SK-N-MC (cell line): ENCODE results near the gene CACNA1C.

Experiments
- DNase-seq: peaks from one replicate; pipeline ENCODE4 v3.0.0-alpha.2; 2011; ENCODE audit warnings: low read depth, low spot score
- H3K27ac ChIP-seq: fragments of 200-600 bp; sonication (generic); 2 replicates; pipeline ENCODE4 v1.5.1; 2016; ENCODE audit warnings: mixed run types
- H3K36me3 ChIP-seq: fragments of 200-600 bp; sonication (generic); 2 replicates; pipeline ENCODE4 v1.6.1; 2017; ENCODE audit warnings: antibody characterized with exemption, low read length, mixed read lengths; ENCODE audit not compliant: insufficient read depth
- H3K4me3 ChIP-seq: fragments of 200-600 bp; sonication (generic); 2 replicates; pipeline ENCODE4 v1.5.1; 2016
- H3K9ac ChIP-seq: fragments of 200-600 bp; sonication (generic); 2 replicates; pipeline ENCODE4 v1.8.0; 2017; ENCODE audit warnings: mixed run types, mixed read lengths; ENCODE audit not compliant: insufficient read length
- H3K9me3 ChIP-seq: fragments of 200-600 bp; sonication (generic); 2 replicates; pipeline ENCODE4 v1.6.1; 2017; ENCODE audit warnings: low read depth, mild to moderate bottlenecking, antibody characterized with exemption, low read length, moderate library complexity, mixed read lengths
- EZH2 ChIP-seq: fragments of 200-600 bp; sonication (generic); IDR thresholded peaks from one replicate; pipeline ENCODE4 v1.6.1; 2017; ENCODE audit warnings: antibody characterized with exemption
- FOXP2 ChIP-seq: optimal IDR thresholded peaks from 2 replicates; pipeline ENCODE3; 2011; ENCODE audit warnings: mild to moderate bottlenecking, moderate library complexity; ENCODE audit not compliant: insufficient read depth; ENCODE audit errors: extremely low read length, control extremely low read depth
- POLR2AphosphoS5 ChIP-seq: IDR thresholded peaks from 2 replicates; pipeline ENCODE4 v1.6.1; 2012; ENCODE audit warnings: mild to moderate bottlenecking, low read depth, low read length, borderline replicate concordance

The CACNA1C gene

DNA sequence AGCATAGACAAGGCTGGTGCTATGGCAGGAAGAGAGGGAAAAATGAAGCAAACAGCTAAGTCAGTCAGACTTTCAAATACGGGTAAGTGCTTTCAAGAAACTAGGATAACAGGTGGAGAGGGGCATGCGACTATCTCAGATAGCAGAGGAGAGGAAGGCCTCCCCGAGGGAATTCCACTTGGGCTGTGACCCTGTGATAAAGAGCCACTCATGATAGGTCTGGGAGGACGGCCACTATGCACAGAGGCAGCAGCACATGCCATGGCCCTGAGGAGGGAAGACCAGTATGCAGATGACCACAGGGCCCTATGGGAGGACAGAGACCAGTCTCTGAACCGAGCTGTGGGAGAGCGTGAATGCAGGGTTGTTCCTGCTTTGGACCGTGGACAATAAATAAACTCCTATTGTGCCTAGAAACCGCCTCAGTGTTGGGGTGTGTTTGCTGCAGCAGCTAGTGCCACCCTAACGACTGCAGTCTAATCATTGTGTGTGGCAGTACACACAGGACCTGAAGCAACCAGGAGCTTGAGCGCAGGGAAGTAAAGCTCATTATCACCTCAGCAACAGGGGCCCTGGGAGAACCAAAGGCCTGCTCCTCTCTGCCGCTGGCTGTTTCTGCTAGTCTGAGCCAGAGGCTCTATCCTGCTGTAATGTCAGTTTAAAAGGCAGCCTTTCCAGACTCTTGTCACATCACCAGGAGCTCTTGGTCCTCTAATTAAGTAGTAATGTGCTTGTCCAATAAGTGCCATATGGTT, 119.1 kb downstream of the CACNA1C start:
- no peaks in the 10 kb centered on the region for H3K36me3 ChIP-seq
- H3K9me3 ChIP-seq: no peaks in the 10 kb centered on the region
- no peak for TF ChIP-seq POLR2AphosphoS5
- no peak for TF ChIP-seq FOXP2
- no peak for TF ChIP-seq EZH2
- no peak overlapping the region for H3K4me3 ChIP-seq
- no peak overlapping the region for H3K9ac ChIP-seq
- no peak overlapping the region for H3K27ac ChIP-seq
- no peak for DNase-seq

DNA sequence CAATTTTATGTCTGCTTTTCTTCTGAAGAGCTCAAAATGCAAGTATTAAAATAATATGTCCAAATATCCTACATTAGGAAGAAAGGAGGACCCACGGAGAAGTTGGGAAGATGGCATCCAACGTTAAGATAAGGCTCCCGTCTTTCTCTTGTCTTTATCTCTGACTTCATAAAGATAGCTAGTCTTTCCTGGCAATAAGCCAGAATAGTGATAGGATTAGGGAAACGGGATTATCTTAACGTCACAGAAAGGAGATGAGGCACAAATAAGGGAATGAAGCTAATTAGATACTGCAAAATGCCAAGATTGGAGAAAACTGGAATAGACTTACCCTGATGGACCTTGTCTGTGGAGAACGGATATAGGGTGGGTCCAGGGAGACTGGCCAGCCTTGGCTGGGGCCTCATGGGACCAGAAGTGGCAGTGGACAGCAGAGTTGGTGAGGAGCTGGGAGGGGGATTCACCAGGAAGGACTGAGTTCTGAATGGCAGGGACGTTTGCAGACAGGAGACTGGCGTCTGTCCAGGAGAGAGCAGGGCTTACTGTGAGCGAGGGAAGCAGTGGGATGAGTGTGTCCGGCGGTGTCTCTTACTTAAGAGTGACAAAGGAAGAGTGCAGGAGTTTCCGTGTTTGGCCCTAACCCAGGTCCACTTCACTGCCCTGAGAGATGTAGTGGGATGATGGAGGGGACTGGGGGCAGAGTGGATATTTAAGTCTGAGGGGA, 119.9 kb downstream of the CACNA1C start:
- Histone ChIP-seq H3K27ac (no peak overlapping the region), H3K4me3 (no peak overlapping the region), H3K36me3 (no peaks in the 10 kb centered on the region), H3K9me3 (no peaks in the 10 kb centered on the region), H3K9ac (no peak overlapping the region)
- TF ChIP-seq EZH2 (no peak), FOXP2 (no peak)
- DNase-seq: no peak

GRCh38 chr12:2173971-2174370, 121.2 kb downstream of the CACNA1C start:
- Histone ChIP-seq H3K27ac (no peak overlapping the region), H3K4me3 (no peak overlapping the region), H3K36me3 (no peaks in the 10 kb centered on the region), H3K9me3 (no peaks in the 10 kb centered on the region), H3K9ac (no peak overlapping the region)
- no peak for TF ChIP-seq FOXP2
- TF ChIP-seq EZH2: no peak
- no peak for TF ChIP-seq POLR2AphosphoS5
- no peak for DNase-seq

- Histone ChIP-seq H3K36me3 (no peaks in the 10 kb centered on the region), H3K9ac (no peak overlapping the region), H3K4me3 (no peak overlapping the region), H3K27ac (no peak overlapping the region), H3K9me3 (no peaks in the 10 kb centered on the region)
- no peak for TF ChIP-seq FOXP2
- TF ChIP-seq POLR2AphosphoS5: no peak
- no peak for TF ChIP-seq EZH2
- DNase-seq: no peak
Measured at GRCh38 chr12:2177003-2177402, 124.2 kb downstream of the CACNA1C start.

DNA sequence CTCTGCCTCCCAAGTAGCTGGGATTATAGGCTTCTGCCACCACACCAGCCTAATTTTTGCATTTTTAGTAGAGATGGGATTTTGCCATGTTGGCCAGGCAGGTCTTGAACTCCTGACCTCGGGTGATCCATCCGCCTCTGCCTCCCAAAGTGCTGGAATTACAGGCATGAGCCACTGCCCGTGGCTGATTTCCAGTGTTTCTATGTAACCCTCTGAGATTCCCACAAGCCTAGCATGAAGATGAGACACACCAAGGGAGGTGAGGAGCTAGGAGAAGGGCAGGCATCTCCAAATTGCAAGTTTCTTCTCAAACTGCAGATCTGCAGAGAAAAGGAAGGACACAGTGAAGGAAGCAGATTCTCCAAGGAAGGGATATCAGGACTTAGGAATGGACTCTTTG, 125.0 kb downstream of the CACNA1C start:
- H3K9ac ChIP-seq: no peak overlapping the region
- TF ChIP-seq POLR2AphosphoS5 (no peak), EZH2 (no peak)
- no peaks in the 10 kb centered on the region for H3K9me3 ChIP-seq

GRCh38 chr12:2179058-2179457, 126.3 kb downstream of the CACNA1C start:
- Histone ChIP-seq H3K9ac (no peak overlapping the region), H3K27ac (no peak overlapping the region), H3K4me3 (no peak overlapping the region), H3K9me3 (no peaks in the 10 kb centered on the region), H3K36me3 (no peaks in the 10 kb centered on the region)
- TF ChIP-seq FOXP2 (no peak), POLR2AphosphoS5 (no peak), EZH2 (no peak)
- DNase-seq: no peak

More for the DNA sequence above, 125.0 kb downstream of the CACNA1C start:
- Histone ChIP-seq H3K36me3 (no peaks in the 10 kb centered on the region), H3K27ac (no peak overlapping the region), H3K4me3 (no peak overlapping the region)
- DNase-seq: no peak

GRCh38 chr12:2179953-2180736, 127.4 kb downstream of the CACNA1C start:
- DNase-seq: no peak
- no peak overlapping the region for H3K4me3 ChIP-seq
- H3K9me3 ChIP-seq: no peaks in the 10 kb centered on the region
- H3K9ac ChIP-seq: no peak overlapping the region
- no peaks in the 10 kb centered on the region for H3K36me3 ChIP-seq
- H3K27ac ChIP-seq: no peak overlapping the region
- TF ChIP-seq FOXP2: no peak
- TF ChIP-seq POLR2AphosphoS5: no peak
- no peak for TF ChIP-seq EZH2

DNA sequence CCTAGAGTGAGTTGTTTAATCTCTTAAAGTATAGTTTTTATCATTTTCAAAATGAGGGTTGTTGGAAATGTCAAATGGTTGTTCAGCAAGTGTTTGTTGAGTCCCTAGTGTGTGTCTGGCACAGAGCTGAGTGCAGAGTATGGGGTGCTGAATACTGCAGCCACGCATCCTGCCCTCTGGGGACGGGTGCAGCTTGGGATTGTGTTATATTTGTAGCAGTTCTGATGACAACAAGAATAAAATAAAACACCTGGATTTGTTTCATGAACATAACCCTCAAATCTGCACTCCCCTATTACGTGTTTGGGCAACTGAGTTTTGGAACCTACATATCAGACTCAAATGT, 127.9 kb downstream of the CACNA1C start:
- TF ChIP-seq EZH2 (no peak), FOXP2 (no peak), POLR2AphosphoS5 (no peak)
- DNase-seq: no peak
- Histone ChIP-seq H3K27ac (no peak overlapping the region), H3K9ac (no peak overlapping the region), H3K9me3 (no peaks in the 10 kb centered on the region), H3K4me3 (no peak overlapping the region), H3K36me3 (no peaks in the 10 kb centered on the region)
